Stimulated activated effector memory CD8-positive, alpha-beta T cell treated with anti-CD3 and anti-CD28 coated beads, Interleukin-12 subunit alpha, Interleukin-12 subunit beta, amount 100 ng/mL, for 72 hours (primary cell): ENCODE data around the gene SLIT3.

ENCODE experiments used
- ATAC-seq: fragments of 150-1000 bp; cut with Tn5 transposase; 2 replicates; pipeline ENCODE4 v1.10.0; 2021
- DNase-seq, 2 donors: peaks; one replicate each; pipeline ENCODE4 v3.0.0; 2021 to 2022; ENCODE audit warnings: low spot score in 2 of 2
- H3K27ac Mint-ChIP-seq: one replicate; pipeline ENCODE4 v1.8.0; 2022; ENCODE audit warnings: mild to moderate bottlenecking, mixed read lengths
- H3K36me3 Mint-ChIP-seq: one replicate; pipeline ENCODE4 v1.8.0; 2022; ENCODE audit warnings: mild to moderate bottlenecking, mixed read lengths
- H3K4me1 Mint-ChIP-seq: one replicate; pipeline ENCODE4 v1.8.0; 2022; ENCODE audit warnings: mixed read lengths
- H3K4me3 Mint-ChIP-seq: one replicate; pipeline ENCODE4 v1.8.0; 2022; ENCODE audit warnings: mild to moderate bottlenecking, mixed read lengths
- H3K9me3 Mint-ChIP-seq: one replicate; pipeline ENCODE4 v1.8.0; 2022; ENCODE audit warnings: mixed read lengths

SLIT3 gene

DNA sequence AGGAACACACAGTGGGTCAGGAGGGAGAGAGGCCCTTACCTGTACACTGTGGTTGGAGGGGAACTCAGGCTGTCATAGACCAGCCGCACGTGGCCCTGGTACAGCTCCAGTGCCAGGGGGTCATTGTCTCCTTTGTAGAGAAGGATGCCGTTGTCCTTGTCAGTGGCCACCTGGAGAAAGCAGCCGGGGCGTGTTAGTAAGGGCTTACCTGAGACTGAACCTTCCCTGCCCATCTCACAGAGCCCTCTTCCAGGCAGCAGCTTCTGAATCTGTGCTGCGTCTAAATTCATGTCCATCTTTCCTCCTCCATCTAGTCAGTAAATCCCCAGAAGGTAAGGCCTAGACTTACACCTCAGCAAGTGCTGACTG lies 617.0 kb downstream of the SLIT3 start:
- peaks cover 6% of the 10 kb centered on the region for H3K4me1 Mint-ChIP-seq

DNA sequence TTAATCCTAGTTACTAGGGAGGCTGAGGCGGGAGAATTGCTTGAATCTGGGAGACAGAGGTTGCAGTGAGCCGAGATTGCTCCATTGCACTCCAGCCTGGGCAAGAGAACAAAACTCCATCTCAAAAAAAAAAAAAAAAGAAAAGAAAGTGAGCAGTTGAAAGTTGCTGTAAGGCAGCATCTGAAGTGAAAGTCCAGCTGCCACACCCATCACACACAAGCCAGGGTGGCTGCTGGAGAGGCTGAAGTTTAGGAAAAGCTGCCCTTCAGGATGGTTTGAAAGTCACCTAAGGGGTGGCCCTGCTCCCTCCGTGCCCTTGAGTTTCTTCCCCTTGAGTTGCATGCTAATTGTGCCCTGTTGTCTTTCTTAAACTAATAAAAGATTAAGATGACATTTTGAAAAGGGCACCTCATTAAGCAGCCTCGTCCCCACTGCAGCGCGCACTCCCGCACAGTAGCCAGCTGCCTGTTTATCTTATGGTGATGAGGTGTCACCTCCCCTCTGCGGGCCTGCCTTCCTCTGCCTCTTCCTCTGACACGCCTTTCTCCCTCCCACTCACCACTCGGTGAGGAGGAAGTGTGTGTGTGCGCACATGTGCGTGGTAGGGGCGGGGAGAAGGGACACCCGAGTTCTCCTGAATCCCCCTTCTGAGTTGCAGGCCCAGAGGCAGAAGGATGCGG lies 617.6 kb downstream of the SLIT3 start:
- no peaks in the 10 kb centered on the region for H3K36me3 Mint-ChIP-seq
- H3K27ac Mint-ChIP-seq: peak overlapping the region; percentile 26
- no peaks in the 10 kb centered on the region for H3K9me3 Mint-ChIP-seq
- ATAC-seq (peak; percentile 55), DNase-seq (no peak)
- H3K4me3 Mint-ChIP-seq: no peak overlapping the region
- H3K4me1 Mint-ChIP-seq: peaks cover 6% of the 10 kb centered on the region

More for the DNA sequence above, 617.0 kb downstream of the SLIT3 start:
- ATAC-seq (no peak), DNase-seq (no peak)
- H3K9me3 Mint-ChIP-seq: no peaks in the 10 kb centered on the region
- H3K27ac Mint-ChIP-seq: peak overlapping the region; percentile 26
- H3K4me3 Mint-ChIP-seq: no peak overlapping the region
- no peaks in the 10 kb centered on the region for H3K36me3 Mint-ChIP-seq

DNA sequence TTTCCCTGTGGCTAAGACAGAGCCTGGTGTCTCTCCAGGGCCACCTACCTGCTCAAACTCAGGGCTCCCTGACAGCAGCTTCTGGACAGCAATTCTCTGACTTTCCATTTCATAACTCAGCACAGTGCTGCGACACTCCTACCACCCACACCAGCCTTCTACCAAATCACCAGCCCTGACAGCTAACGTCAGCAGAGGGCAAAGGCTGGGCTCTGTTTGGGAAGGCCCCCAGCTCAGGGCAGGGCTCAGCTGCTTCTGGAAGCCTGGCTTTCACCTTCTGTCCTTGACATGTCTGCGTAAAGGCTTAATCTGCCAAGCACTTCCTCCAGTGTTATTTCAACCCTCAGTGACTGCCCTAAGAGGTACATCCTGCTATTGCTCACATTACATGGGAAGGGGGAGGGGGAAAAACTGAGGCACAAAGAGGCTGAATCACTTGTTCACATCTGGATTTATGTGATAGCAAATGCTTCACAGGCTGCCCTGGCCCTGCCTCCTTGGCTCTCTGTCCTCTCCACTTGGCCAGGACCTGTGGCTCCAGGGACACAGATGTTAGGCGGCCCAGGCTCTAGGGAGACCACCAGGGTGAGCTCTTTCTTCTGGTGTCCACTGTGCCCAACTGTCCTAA lies 619.3 kb downstream of the SLIT3 start:
- DNase-seq (no peak), ATAC-seq (peak; percentile 4)
- no peaks in the 10 kb centered on the region for H3K9me3 Mint-ChIP-seq
- H3K4me3 Mint-ChIP-seq: no peak overlapping the region
- H3K4me1 Mint-ChIP-seq: peaks cover 6% of the 10 kb centered on the region
- H3K36me3 Mint-ChIP-seq: no peaks in the 10 kb centered on the region
- peak overlapping the region; percentile 24 for H3K27ac Mint-ChIP-seq

DNA sequence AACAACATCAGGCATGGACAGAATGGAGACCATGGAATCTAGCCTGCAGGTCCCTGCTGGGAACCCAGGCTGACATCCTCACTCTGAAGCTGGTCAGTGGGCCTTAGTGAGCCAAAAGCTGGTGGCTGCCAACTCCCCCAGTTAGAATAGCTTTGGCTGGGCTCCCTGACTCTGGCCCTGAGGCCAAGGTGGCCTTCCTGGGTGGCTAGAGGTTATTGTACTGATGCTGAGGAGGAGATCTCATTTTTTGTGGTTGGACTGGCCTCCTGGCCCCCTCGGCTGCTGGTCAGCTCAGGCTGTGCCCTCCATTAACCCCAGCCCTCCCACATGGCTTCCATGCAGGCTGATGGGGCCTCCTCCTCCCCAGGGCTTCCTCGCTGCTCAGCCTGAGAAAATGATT lies 620.5 kb downstream of the SLIT3 start:
- no peak overlapping the region for H3K4me3 Mint-ChIP-seq
- H3K9me3 Mint-ChIP-seq: no peaks in the 10 kb centered on the region
- ATAC-seq (no peak), DNase-seq (no peak)
- H3K36me3 Mint-ChIP-seq: no peaks in the 10 kb centered on the region
- no peak overlapping the region for H3K27ac Mint-ChIP-seq
- peaks cover 6% of the 10 kb centered on the region for H3K4me1 Mint-ChIP-seq

DNA sequence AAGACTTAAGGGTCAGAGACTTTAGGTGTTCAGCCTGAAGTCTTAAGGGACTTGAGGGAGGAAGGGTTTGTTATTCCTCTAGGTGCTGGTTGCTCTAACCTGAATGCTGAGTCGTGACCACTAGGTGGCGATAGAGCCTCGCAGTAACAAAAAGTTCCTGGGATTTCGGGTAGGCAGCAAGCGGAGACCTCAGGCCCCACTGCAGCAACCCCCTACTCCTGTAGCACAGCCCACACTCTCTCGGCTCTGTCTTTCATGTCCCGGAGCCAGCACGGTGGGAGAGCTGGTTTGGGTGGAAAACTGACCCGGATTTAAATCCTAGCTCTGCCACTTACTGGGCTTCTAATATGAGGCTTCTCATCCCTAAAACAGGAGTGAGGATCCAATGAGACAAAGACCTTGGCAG lies 621.4 kb downstream of the SLIT3 start:
- peak; percentile 31 for ATAC-seq
- H3K36me3 Mint-ChIP-seq: no peaks in the 10 kb centered on the region
- peaks cover 6% of the 10 kb centered on the region for H3K4me1 Mint-ChIP-seq
- no peak overlapping the region for H3K27ac Mint-ChIP-seq
- DNase-seq: peak; percentile 36 to 65
- H3K4me3 Mint-ChIP-seq: no peak overlapping the region
- no peaks in the 10 kb centered on the region for H3K9me3 Mint-ChIP-seq

DNA sequence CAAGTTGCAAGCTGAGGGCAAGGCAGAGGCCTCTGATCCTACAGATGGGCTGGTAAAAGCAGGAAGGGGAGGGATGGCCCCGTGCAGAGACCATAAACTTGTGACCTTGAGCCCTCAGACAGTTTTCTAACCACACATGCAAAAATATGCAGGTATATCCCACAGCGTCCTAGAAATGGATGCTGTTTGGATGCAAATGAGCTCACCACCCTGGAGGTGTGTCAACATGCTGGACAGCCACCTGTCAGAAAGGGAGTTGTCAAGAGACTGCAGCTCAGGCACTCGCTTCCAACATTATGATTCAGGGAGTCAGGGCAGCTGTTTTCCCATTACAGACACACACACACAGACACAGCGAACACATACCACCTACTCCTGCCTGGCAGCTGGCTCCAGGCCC lies 624.4 kb downstream of the SLIT3 start:
- no peaks in the 10 kb centered on the region for H3K36me3 Mint-ChIP-seq
- no peak overlapping the region for H3K4me3 Mint-ChIP-seq
- ATAC-seq: no peak
- no peaks in the 10 kb centered on the region for H3K4me1 Mint-ChIP-seq
- DNase-seq: no peak
- no peaks in the 10 kb centered on the region for H3K9me3 Mint-ChIP-seq
- no peak overlapping the region for H3K27ac Mint-ChIP-seq

DNA sequence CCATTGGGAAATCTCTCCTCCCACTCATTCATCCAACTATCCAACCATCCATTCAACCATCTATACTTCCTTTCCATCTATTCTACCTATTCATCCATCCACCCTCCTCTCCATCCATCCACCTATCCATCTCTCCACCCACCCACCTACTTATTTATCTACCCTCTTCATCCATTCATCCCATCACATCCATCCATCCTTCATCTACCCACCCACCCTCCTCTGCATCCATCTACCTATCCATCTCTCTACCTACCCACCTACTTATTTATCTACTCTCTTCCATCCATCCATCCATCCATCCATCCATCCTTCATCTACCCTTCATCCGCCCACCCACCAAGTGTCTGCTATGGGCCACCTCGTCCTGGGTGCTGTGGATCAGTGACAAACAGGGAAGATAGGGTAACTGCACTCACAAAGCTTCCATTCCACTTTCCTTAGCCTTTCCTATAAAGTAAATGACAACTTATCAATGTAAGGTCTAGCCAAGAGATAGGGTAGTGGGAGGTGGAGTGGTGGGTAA lies 625.0 kb downstream of the SLIT3 start:
- no peak for DNase-seq

DNA sequence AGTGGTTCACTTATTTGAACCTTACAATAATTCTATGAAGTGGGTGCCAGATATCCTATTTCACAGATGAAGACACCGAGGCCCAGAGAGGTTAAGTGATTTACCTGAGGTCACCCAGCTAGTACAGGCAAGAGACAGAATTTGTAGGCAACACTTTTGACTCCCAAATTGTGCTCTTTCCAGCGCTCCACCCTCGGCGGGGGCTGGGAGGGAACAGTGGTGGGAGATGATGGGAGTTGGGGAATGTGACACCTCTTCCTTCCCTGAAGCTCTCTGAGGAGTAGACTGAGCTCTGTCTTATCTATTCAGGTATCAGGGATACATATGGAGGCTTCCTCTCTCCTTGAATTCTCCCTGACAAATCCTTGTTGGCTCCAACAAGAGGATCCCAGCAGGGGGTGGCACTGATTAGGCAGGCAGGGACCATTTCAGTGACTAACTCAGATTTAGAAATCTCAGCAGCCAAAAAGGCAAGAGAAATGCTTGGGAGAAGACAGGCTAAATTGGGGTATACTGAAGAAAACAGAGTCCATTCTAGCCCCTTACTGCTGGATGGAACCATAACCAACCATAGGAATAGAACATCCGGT lies 626.0 kb downstream of the SLIT3 start:
- no peaks in the 10 kb centered on the region for H3K36me3 Mint-ChIP-seq
- H3K4me1 Mint-ChIP-seq: no peaks in the 10 kb centered on the region
- ATAC-seq (no peak), DNase-seq (no peak)
- no peak overlapping the region for H3K27ac Mint-ChIP-seq
- no peaks in the 10 kb centered on the region for H3K9me3 Mint-ChIP-seq
- H3K4me3 Mint-ChIP-seq: no peak overlapping the region

More for the DNA sequence above, 625.0 kb downstream of the SLIT3 start:
- Mint-ChIP-seq H3K4me3 (no peak overlapping the region), H3K27ac (no peak overlapping the region), H3K4me1 (no peaks in the 10 kb centered on the region), H3K9me3 (no peaks in the 10 kb centered on the region), H3K36me3 (no peaks in the 10 kb centered on the region)
- ATAC-seq: no peak

DNA sequence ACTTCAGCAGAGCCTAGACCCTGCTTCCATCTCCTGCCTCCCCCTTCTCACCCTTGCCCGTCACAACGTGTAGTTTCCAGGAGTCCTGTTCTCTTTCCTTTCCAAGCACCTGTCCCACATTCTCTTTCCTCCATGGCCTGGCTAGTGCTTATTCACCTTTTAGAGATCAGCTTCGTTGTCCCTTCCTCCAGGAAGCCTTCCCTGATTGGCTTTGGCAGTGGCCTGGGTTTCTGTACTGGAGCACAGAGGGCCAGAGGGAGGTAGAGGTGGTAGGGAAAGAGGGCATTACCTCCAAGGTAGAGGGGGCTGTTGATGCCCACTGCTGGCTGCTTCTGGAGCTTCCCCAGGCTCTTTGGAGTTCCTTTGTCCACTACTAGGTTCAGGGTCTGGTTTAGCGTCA lies 628.1 kb downstream of the SLIT3 start:
- Mint-ChIP-seq H3K4me3 (no peak overlapping the region), H3K27ac (no peak overlapping the region), H3K9me3 (no peaks in the 10 kb centered on the region), H3K36me3 (no peaks in the 10 kb centered on the region), H3K4me1 (no peaks in the 10 kb centered on the region)
- DNase-seq: no peak
- no peak for ATAC-seq

DNA sequence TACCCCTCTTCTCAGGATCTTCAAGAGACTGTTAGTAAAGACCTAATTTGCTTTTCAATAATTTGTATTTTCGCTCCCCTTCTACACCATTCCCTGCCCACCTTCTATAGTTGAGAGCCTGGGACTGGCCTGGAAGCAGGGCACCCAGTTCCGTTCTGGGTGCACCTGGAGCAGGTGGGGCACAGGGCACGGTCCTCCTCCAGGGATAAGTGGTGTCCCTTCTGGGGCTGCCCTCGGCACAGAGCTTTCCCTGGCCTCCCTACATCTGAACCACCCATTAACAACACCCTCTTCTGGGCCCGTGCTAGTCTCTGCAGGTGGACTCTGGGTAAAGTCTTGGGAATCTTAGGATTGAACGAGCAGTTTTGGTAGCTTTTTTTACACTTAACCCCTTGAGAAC lies 628.9 kb downstream of the SLIT3 start:
- no peaks in the 10 kb centered on the region for H3K9me3 Mint-ChIP-seq
- ATAC-seq: no peak

DNA sequence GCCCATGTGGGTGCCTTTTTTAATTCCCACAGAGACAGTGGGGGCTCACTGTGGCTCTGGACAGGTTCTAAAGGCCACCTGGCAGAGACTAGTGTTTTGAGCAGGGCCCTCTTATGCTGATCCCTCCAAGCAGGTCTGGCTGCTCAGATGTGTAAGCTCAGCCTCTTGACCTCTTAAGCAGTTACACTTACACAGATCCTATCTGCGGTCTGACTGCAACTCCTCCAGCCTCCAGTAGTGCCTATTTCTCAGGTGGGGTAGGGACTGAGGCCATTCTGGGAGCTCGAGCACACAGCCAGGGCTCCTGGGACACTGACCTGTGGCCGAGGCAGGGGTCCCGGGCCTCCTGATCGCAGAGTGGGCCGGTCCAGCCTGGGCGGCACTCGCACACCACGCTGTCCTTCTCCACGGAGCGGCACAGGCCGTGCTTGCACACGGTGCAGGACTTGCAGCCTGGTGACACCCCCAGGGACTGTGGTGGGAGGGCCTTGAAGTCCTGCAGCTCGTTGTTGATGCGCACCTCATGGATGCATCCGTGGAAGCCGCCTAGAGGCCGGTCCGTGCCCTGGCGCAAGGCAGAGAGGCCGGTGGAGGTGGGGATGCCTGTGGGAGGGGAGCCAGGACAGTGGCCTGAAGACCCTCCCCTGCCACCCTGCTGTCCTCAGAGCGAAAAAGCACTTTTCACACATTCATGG lies 629.9 kb downstream of the SLIT3 start:
- Mint-ChIP-seq H3K4me3 (no peak overlapping the region), H3K9me3 (no peaks in the 10 kb centered on the region), H3K36me3 (no peaks in the 10 kb centered on the region), H3K27ac (no peak overlapping the region), H3K4me1 (no peaks in the 10 kb centered on the region)
- ATAC-seq: no peak
- no peak for DNase-seq

More for the DNA sequence above, 628.9 kb downstream of the SLIT3 start:
- Mint-ChIP-seq H3K4me1 (no peaks in the 10 kb centered on the region), H3K27ac (no peak overlapping the region), H3K4me3 (no peak overlapping the region), H3K36me3 (no peaks in the 10 kb centered on the region)
- DNase-seq: no peak

DNA sequence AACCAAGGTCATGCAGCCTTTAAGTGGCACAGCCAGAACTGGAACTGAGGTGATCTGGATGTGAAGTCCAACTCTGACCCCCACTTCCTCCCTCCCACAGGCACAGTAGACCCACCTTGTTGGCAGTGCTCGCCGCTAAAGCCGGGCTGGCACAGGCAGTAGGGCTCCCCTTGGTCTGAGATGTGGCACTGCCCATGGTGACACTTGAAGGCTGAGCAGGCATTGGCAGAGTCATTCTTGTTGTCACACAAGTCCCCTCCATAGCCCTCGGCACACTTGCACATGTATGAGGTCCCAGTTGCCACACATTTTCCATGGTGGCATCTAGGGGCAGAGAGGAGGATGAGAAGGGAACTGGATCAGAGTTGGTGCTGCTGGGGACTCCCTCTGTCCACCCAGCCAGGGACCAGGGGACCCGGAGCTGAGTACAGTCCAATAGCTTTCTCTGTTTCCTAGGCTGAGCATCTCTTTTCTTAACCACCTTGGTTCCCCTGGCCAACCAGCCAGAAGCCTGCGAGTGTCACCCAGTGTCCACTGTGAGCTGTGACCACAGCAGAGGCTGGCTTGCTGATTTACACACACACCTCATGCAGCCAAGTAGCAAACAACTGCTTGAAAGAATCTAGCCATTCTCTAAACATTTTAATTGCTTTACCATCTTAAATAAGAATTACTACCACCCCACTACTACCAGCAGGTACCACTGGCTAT lies 631.1 kb downstream of the SLIT3 start:
- Mint-ChIP-seq H3K27ac (no peak overlapping the region), H3K9me3 (no peaks in the 10 kb centered on the region), H3K4me3 (no peak overlapping the region), H3K4me1 (no peaks in the 10 kb centered on the region), H3K36me3 (no peaks in the 10 kb centered on the region)
- DNase-seq: no peak
- ATAC-seq: no peak

DNA sequence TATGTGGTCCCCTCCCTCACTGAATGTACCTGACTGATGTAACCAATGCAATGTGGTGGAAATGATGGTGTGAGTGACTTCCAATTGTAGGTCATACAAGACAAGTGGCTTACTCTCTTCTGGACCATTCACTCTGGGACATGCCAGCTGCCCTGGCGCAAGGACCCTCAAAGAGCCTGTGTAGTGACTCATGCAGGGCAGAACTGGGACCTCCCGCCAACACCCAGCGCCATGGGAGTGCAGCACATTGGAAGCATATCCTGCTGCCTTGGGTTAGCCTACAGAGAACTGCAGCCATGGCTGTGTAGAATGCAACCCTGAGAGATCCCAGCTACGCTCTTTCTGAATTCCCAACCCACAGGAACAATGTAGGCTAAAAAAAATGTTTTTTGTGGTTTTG lies 631.8 kb downstream of the SLIT3 start:
- ATAC-seq (no peak), DNase-seq (no peak)
- Mint-ChIP-seq H3K27ac (no peak overlapping the region), H3K36me3 (no peaks in the 10 kb centered on the region), H3K9me3 (no peaks in the 10 kb centered on the region), H3K4me3 (no peak overlapping the region), H3K4me1 (no peaks in the 10 kb centered on the region)

DNA sequence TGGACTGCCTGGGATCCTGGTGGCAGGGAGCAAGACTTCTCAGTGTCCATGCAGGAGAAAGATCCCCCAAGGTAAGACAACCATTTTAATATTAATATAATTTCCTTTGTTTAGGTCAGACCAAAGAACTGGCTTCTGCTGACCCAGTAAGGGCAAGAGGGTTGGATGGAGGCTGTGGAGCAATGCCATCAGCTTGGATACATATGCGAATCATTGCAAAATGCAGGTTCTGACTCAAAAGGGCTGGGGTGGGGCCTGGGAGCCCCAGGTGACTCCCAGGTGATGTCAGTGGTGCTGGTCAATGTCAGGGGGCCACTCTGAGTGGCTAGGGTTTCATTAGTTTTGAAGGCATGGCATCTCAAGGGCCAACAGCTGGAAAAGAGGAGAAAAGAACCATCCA lies 632.9 kb downstream of the SLIT3 start:
- no peak overlapping the region for H3K4me3 Mint-ChIP-seq
- H3K4me1 Mint-ChIP-seq: no peaks in the 10 kb centered on the region
- H3K27ac Mint-ChIP-seq: no peak overlapping the region
- ATAC-seq (no peak), DNase-seq (no peak)
- H3K36me3 Mint-ChIP-seq: no peaks in the 10 kb centered on the region
- H3K9me3 Mint-ChIP-seq: no peaks in the 10 kb centered on the region

DNA sequence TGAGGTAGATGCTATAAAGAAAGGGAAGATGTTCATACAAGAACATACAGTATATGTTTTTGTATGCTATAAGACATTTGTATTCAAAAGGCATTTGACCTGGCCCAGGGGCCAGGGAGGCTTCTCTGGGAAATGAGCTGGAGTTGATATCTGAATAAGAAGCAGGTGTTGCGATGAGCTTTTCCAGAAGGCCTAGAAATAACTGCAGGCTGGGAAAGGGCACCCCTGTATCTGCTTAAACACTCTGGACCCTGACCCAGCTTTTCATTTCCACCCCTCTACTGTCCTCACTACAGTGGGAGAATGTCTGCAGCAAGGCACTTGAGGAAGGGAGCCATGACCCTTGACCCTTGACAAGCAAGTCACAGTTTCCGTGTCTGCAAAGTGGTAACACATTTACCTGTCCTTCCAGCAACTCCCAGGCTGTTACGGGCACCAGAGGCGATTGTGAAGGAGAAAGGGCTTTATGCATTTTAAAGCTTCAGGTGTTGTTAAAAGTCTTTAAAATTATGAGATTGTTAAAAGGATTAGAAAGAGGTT lies 633.6 kb downstream of the SLIT3 start:
- H3K27ac Mint-ChIP-seq: no peak overlapping the region
- no peak overlapping the region for H3K4me3 Mint-ChIP-seq
- H3K4me1 Mint-ChIP-seq: no peaks in the 10 kb centered on the region
- no peaks in the 10 kb centered on the region for H3K9me3 Mint-ChIP-seq
- DNase-seq: no peak
- ATAC-seq: no peak
- H3K36me3 Mint-ChIP-seq: no peaks in the 10 kb centered on the region
